OCI-LY1 (cell line): ENCODE measurements around the gene MR1.

Experiments used
- H2AFZ ChIP-seq: fragments of 200-600 bp; sonication (generic), shearing (Covaris generic); 2 replicates; pipeline ENCODE4 v1.6.0; 2014; ENCODE audit warnings: antibody characterized with exemption, mild to moderate bottlenecking, low read length
- H3F3A ChIP-seq: fragments of 200-600 bp; sonication (generic), shearing (Covaris generic); 2 replicates; pipeline ENCODE4 v1.6.0; 2014; ENCODE audit warnings: mild to moderate bottlenecking, antibody characterized with exemption, low read length, moderate library complexity; ENCODE audit not compliant: insufficient read depth
- H3K27ac ChIP-seq: fragments of 200-600 bp; sonication (generic); 2 replicates; pipeline ENCODE4 v1.5.1; 2014; ENCODE audit warnings: low read length, mixed run types, mild to moderate bottlenecking, low read depth; ENCODE audit not compliant: poor library complexity, severe bottlenecking
- H3K27me3 ChIP-seq: fragments of 200-600 bp; sonication (generic); 2 replicates; pipeline ENCODE4 v1.6.0; 2014; ENCODE audit warnings: antibody characterized with exemption, mild to moderate bottlenecking, low read length, moderate library complexity; ENCODE audit not compliant: insufficient read depth
- H3K36me3 ChIP-seq: fragments of 200-600 bp; sonication (generic); 2 replicates; pipeline ENCODE4 v1.6.1; 2014; ENCODE audit warnings: mild to moderate bottlenecking, antibody characterized with exemption, low read length, moderate library complexity, mixed read lengths; ENCODE audit not compliant: insufficient read depth
- H3K4me1 ChIP-seq: fragments of 200-600 bp; sonication (generic); 2 replicates; pipeline ENCODE4 v1.5.1; 2014; ENCODE audit warnings: mild to moderate bottlenecking, low read length, moderate library complexity; ENCODE audit not compliant: insufficient read depth, severe bottlenecking
- H3K4me2 ChIP-seq: fragments of 200-600 bp; sonication (generic), shearing (Covaris generic); 2 replicates; pipeline ENCODE4 v1.6.1; 2014; ENCODE audit warnings: low read length
- H3K4me3 ChIP-seq: fragments of 200-600 bp; sonication (generic); 2 replicates; pipeline ENCODE4 v1.5.1; 2014; ENCODE audit warnings: low read length, low read depth, mild to moderate bottlenecking, mixed read lengths; ENCODE audit not compliant: poor library complexity, severe bottlenecking
- H3K79me2 ChIP-seq: fragments of 200-600 bp; shearing (Covaris generic); 2 replicates; pipeline ENCODE4 v1.6.1; 2016; ENCODE audit warnings: mixed run types, low read length, mixed read lengths; ENCODE audit not compliant: insufficient read depth
- H3K9ac ChIP-seq: fragments of 200-600 bp; sonication (generic), shearing (Covaris generic); 2 replicates; pipeline ENCODE4 v1.6.1; 2014; ENCODE audit warnings: mild to moderate bottlenecking, low read length, mixed read lengths
- H3K9me2 ChIP-seq: fragments of 200-600 bp; sonication (generic), shearing (Covaris generic); 2 replicates; pipeline ENCODE4 v1.6.1; 2014; ENCODE audit warnings: low read depth, mild to moderate bottlenecking, low read length, mixed read lengths
- H3K9me3 ChIP-seq: fragments of 200-600 bp; shearing (Covaris generic); 2 replicates; pipeline ENCODE4 v1.6.1; 2014; ENCODE audit warnings: low read length, mixed read lengths
- H4K20me1 ChIP-seq: fragments of 200-600 bp; sonication (generic), shearing (Covaris generic); 2 replicates; pipeline ENCODE4 v1.6.0; 2016; ENCODE audit warnings: mild to moderate bottlenecking, low read length; ENCODE audit not compliant: insufficient read depth
- CTCF ChIP-seq: fragments of 200-600 bp; sonication (generic), shearing (Covaris generic); IDR thresholded peaks from 2 replicates; pipeline ENCODE4 v1.5.1; 2017; ENCODE audit warnings: mild to moderate bottlenecking, antibody characterized with exemption, low read length, moderate library complexity, mixed read lengths
- EZH2 ChIP-seq: fragments of 200-600 bp; sonication (generic), shearing (Covaris generic); IDR thresholded peaks from 2 replicates; pipeline ENCODE4 v1.8.0; 2017; ENCODE audit warnings: borderline replicate concordance, mixed run types, mild to moderate bottlenecking, antibody characterized with exemption, low read length, moderate library complexity, mixed read lengths

Gene MR1

GRCh38 chr1:181064702-181065101 lies 30.9 kb downstream of the MR1 start:
- TF ChIP-seq EZH2 (no peak), CTCF (no peak)
- Histone ChIP-seq H3K36me3 (no peaks in the 10 kb centered on the region), H3K9ac (no peak overlapping the region), H3K9me3 (no peaks in the 10 kb centered on the region), H3K27ac (no peak overlapping the region), H2AFZ (no peak overlapping the region), H3K4me3 (no peak overlapping the region), H3K27me3 (no peaks in the 10 kb centered on the region), H3K9me2 (no peaks in the 10 kb centered on the region), H3F3A (no peaks in the 10 kb centered on the region), H3K4me2 (no peak overlapping the region), H3K4me1 (peaks cover 15% of the 10 kb centered on the region), H4K20me1 (no peaks in the 10 kb centered on the region), H3K79me2 (no peaks in the 10 kb centered on the region)

- Histone ChIP-seq H3K79me2 (no peaks in the 10 kb centered on the region), H3K4me2 (no peak overlapping the region), H2AFZ (no peak overlapping the region)
These were observed 39.9 kb downstream of the MR1 start for GRCh38 chr1:181073638-181074037.

GRCh38 chr1:181075766-181076350 lies 42.1 kb downstream of the MR1 start:
- no peaks in the 10 kb centered on the region for H3K79me2 ChIP-seq
- no peak overlapping the region for H2AFZ ChIP-seq
- H3K9me3 ChIP-seq = no peaks in the 10 kb centered on the region
- H3F3A ChIP-seq = no peaks in the 10 kb centered on the region
- H3K27ac ChIP-seq = no peak overlapping the region
- H3K9ac ChIP-seq = no peak overlapping the region
- no peak overlapping the region for H3K4me3 ChIP-seq
- no peaks in the 10 kb centered on the region; the same call in 1 of the 2 replicates for H3K36me3 ChIP-seq
- no peaks in the 10 kb centered on the region for H3K9me2 ChIP-seq
- H3K4me2 ChIP-seq = no peak overlapping the region
- no peaks in the 10 kb centered on the region for H3K4me1 ChIP-seq
- no peak for TF ChIP-seq CTCF
- TF ChIP-seq EZH2 = no peak
- 0 out of 2 replicates have a peak, but pooled peaks cover 1% of the 10 kb centered on the region for H3K27me3 ChIP-seq
- no peaks in the 10 kb centered on the region for H4K20me1 ChIP-seq

More at GRCh38 chr1:181073638-181074037, 39.9 kb downstream of the MR1 start:
- TF ChIP-seq CTCF = no peak
- no peak for TF ChIP-seq EZH2
- H3K4me1 ChIP-seq = no peaks in the 10 kb centered on the region
- H4K20me1 ChIP-seq = no peaks in the 10 kb centered on the region
- 0 out of 2 replicates have a peak, but pooled peaks cover 2% of the 10 kb centered on the region for H3K9me3 ChIP-seq
- 0 out of 2 replicates have a peak, but pooled peaks cover 10% of the 10 kb centered on the region for H3K27me3 ChIP-seq
- no peak overlapping the region for H3K9ac ChIP-seq
- H3K27ac ChIP-seq = no peak overlapping the region
- H3F3A ChIP-seq = no peaks in the 10 kb centered on the region
- no peaks in the 10 kb centered on the region for H3K9me2 ChIP-seq
- H3K36me3 ChIP-seq = no peaks in the 10 kb centered on the region; the same call in 1 of the 2 replicates
- no peak overlapping the region for H3K4me3 ChIP-seq
